GM11168 (cell line): ENCODE measurements around the gene PITPNM3.

ENCODE experiments used
- in situ Hi-C: fragments of 300-500 bp; cut with MboI; formaldehyde crosslinking; loops from one replicate; pipeline ENCODE4 v1.12.0; 2022; ENCODE audit warnings: low sequenced_read_pairs; ENCODE audit not compliant: unreplicated experiment

Gene PITPNM3

GRCh38 chr17:6427279-6427781 is 129.0 kb downstream of the PITPNM3 start:
- in situ Hi-C loops = loop anchor here (5.0 kb wide), 1 partner anchor 840 kb away; no protein-coding TSS in a partner anchor

GRCh38 chr17:6426356-6427101 is 129.8 kb downstream of the PITPNM3 start:
- in situ Hi-C loops = loop anchor here (5.0 kb wide), 1 partner anchor 839 kb away; no protein-coding TSS in a partner anchor

GRCh38 chr17:6425407-6425806 is 130.9 kb downstream of the PITPNM3 start:
- in situ Hi-C loops = loop anchor here (5.0 kb wide), 1 partner anchor 838 kb away; no protein-coding TSS in a partner anchor

- in situ Hi-C loops = no loop called here
Observed at GRCh38 chr17:6423931-6424330, 132.4 kb downstream of the PITPNM3 start.

- in situ Hi-C loops = no loop called here
Observed at GRCh38 chr17:6422654-6423241, 133.6 kb downstream of the PITPNM3 start.

GRCh38 chr17:6421700-6422604 is 134.4 kb downstream of the PITPNM3 start:
- in situ Hi-C loops = no loop called here

- in situ Hi-C loops = no loop called here
Observed at GRCh38 chr17:6420173-6420641, 136.1 kb downstream of the PITPNM3 start.

- in situ Hi-C loops = no loop called here
Observed at GRCh38 chr17:6415616-6416015, 140.7 kb downstream of the PITPNM3 start.

GRCh38 chr17:6413065-6413464 is 143.3 kb downstream of the PITPNM3 start:
- in situ Hi-C loops = no loop called here

- in situ Hi-C loops = no loop called here
Observed at GRCh38 chr17:6408735-6409134, 147.6 kb downstream of the PITPNM3 start.

- in situ Hi-C loops = no loop called here
Observed at GRCh38 chr17:6408276-6408675, 148.1 kb downstream of the PITPNM3 start.

- in situ Hi-C loops = no loop called here
Observed at GRCh38 chr17:6402258-6402657, 154.1 kb downstream of the PITPNM3 start.
